AG04450 (cell line): Measurements from ENCODE around the gene ISLR. TPM values are rescaled to one million over a fixed set of nuclear protein-coding genes. Genes with fewer than 3 reads are reported as not detected.

Source experiments
- CTCF ChIA-PET: fragments of 300-600, 350-600 bp; formaldehyde crosslinking; extraction: SDS; loops from one replicate; lab custom pipeline; 2022; ENCODE audit warnings: antibody characterized with exemption, inconsistent platforms; lab: Charles Lee
- POLR2A ChIA-PET: fragments of 350-600 bp; formaldehyde crosslinking; extraction: SDS; loops from one replicate; lab custom pipeline; 2021; ENCODE audit warnings: antibody characterized with exemption, inconsistent platforms; lab: Yijun Ruan, JAX
- DNase-seq: peaks from one replicate; pipeline ENCODE4 v3.0.0-alpha.2; 2011; ENCODE audit warnings: low read depth, low spot score
- H3K27ac ChIP-seq: one replicate; pipeline ENCODE4 v1.5.1; 2012; ENCODE audit warnings: low read depth, low read length, control low read depth
- H3K27me3 ChIP-seq: one replicate; pipeline ENCODE4 v1.6.0; 2012; ENCODE audit warnings: low read length; ENCODE audit not compliant: control insufficient read depth, insufficient read depth
- H3K4me3 ChIP-seq: 2 replicates; pipeline ENCODE4 v1.5.1; 2011; ENCODE audit warnings: mild to moderate bottlenecking, low read depth, low read length, control low read depth
- H3K9me3 ChIP-seq: 2 replicates; pipeline ENCODE4 v1.5.1; 2012; ENCODE audit warnings: low read length; ENCODE audit not compliant: control insufficient read depth, insufficient read depth
- polyA plus RNA-seq: library from polyadenylated mRNA; depleted of rRNA; stranded (reverse); fragments of >200 nt; gene quantifications from 2 replicates; pipeline ENCODE4 v1.2.3, GENCODE V29; 2011
- TF ChIP-seq, protein P1 (sequence below): IDR thresholded peaks from 2 replicates; pipeline ENCODE4 v1.5.1; 2011; ENCODE audit warnings: low read depth, low read length, control low read depth, inconsistent platforms

The ISLR gene
- polyA plus RNA-seq, 1 experiment = 2.3 TPM

DNA sequence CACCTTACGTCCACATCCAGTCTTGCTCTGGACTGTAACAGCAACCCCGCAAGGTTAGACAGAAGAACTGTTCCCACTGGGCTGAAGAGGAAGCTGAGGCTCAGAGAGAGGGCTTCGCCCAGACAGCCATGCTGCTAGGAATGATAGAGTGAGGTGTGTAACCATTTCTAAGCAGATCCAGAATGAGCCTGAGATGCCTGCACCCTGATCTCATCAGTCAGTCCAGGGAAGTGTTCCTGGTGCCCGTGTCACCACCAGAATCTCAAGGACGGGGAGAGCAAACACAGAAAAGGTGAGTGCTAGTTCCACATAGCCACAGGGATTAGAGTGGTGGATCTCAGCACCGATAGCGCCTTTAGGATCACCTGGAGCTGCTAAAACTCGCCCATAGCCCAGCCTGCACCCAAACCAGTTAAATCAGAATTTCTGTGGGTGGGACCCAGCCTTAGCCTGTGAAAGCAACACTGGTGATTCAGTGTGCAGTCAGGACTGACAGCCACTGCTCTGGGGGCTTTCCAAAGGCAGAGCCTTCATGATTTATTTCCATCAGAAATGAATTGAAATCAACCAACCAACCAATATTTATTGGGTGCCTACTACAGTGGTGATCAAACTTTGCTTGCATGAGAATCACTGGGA is 12.3 kb downstream of the ISLR start:
- peaks cover 3% of the 10 kb centered on the region for H3K27me3 ChIP-seq
- H3K27ac ChIP-seq = no peak overlapping the region
- CTCF ChIA-PET = no interaction called here

DNA sequence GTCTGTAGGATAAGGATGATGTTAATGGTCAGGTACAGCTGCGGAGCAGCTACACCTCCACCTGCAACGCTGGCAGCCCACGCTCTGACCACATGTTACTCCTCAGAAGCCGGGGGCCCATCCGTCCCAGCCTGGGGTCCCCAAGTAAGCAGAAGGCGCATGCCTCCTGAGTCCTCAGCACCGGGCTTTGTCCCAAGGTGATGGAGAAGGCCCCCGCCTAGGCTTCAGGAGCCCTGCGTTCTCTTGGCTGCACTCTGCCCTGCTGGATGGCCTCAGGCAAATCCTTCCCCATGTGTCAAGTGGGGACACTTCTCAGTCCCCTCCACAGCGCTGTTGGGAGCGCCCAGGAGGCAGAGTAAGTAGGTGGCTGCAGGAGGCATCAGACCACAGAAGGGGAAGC is 14.7 kb downstream of the ISLR start:
- ChIA-PET POLR2A (no interaction called here), CTCF (interaction anchor here (0.8 kb wide), 1 partner anchor 54 kb away, joined by 5 read pairs; no protein-coding TSS in a partner anchor)
- TF ChIP-seq, protein P1, sequence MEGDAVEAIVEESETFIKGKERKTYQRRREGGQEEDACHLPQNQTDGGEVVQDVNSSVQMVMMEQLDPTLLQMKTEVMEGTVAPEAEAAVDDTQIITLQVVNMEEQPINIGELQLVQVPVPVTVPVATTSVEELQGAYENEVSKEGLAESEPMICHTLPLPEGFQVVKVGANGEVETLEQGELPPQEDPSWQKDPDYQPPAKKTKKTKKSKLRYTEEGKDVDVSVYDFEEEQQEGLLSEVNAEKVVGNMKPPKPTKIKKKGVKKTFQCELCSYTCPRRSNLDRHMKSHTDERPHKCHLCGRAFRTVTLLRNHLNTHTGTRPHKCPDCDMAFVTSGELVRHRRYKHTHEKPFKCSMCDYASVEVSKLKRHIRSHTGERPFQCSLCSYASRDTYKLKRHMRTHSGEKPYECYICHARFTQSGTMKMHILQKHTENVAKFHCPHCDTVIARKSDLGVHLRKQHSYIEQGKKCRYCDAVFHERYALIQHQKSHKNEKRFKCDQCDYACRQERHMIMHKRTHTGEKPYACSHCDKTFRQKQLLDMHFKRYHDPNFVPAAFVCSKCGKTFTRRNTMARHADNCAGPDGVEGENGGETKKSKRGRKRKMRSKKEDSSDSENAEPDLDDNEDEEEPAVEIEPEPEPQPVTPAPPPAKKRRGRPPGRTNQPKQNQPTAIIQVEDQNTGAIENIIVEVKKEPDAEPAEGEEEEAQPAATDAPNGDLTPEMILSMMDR = no peak
- Histone ChIP-seq H3K27ac (no peak overlapping the region), H3K27me3 (no peaks in the 10 kb centered on the region), H3K9me3 (no peaks in the 10 kb centered on the region; the same call in 1 of the 2 replicates), H3K4me3 (no peak overlapping the region)
- DNase-seq = no peak

More for the DNA sequence above, 12.3 kb downstream of the ISLR start:
- Histone ChIP-seq H3K4me3 (no peak overlapping the region), H3K9me3 (no peaks in the 10 kb centered on the region; the same call in 1 of the 2 replicates)
- POLR2A ChIA-PET = no interaction called here
- DNase-seq = no peak
- TF ChIP-seq, protein P1 = no peak

DNA sequence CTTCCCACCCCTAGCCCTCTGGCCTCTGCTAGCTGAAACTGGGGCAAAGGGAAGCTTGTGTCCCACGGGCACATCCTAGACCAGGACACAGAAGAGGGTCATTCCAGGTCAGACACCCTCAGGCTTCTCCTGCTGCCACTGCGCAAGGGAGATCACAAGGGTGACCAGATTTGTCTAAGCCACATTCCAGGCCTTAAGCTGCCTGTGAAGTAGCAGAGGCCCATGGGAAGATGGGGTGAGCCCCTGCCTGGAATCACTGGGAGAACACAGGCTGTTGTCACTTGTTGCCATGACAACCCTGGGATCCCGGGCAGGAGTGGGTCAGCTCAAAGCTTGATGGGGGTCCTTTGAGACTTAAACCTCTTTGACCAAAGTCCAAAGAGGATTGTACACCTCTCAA is 18.3 kb downstream of the ISLR start:
- POLR2A ChIA-PET = no interaction called here
- Histone ChIP-seq H3K9me3 (no peaks in the 10 kb centered on the region; the same call in 1 of the 2 replicates), H3K27ac (no peak overlapping the region), H3K4me3 (no peak overlapping the region), H3K27me3 (no peaks in the 10 kb centered on the region)
- CTCF ChIA-PET = no interaction called here
- TF ChIP-seq, protein P1 = no peak
- no peak for DNase-seq

DNA sequence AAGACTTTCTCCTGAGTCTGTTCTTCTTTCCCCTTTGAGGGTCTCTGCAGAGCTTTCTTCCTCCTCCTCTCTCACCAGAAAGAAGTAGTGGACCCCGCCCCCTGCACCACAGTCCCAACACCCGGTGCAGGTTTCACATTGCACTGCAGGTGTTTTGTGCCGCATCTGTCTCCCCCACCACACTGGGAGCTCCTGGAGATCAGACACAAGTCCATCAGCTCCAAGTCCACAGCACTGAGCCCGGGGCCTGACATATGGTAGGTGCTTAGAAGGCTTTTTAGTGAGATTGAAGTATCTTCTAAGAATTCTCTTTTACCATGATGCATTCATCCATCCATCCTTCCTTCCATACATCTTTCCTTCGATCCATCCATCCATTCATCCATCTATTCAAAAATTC is 19.2 kb downstream of the ISLR start:
- POLR2A ChIA-PET = no interaction called here
- H3K27ac ChIP-seq = no peak overlapping the region

DNA sequence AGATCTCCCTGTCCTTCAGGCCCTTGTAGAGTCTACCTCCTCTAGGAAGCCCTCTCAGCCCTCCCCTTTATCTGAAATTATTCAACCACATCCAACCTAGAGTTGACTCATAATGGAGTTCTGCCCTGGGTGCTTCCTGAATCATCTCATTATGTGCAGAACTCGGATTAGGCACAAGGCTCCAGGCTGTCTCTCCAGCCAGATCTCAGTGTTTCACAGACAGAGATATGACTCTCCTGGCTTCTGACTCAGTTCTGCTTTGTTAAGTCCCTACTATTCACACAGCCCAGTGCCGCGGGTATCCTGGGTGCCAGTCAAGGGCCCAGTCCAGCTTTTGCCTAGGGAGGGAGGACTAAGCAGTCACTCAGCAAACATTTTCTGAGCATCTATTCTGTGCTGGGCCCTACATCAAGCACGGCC is 19.8 kb downstream of the ISLR start:
- no peak overlapping the region for H3K27ac ChIP-seq
- ChIA-PET POLR2A (no interaction called here), CTCF (no interaction called here)
- no peaks in the 10 kb centered on the region for H3K27me3 ChIP-seq
- H3K4me3 ChIP-seq = no peak overlapping the region
- no peak for DNase-seq
- no peaks in the 10 kb centered on the region; the same call in 1 of the 2 replicates for H3K9me3 ChIP-seq
- TF ChIP-seq, protein P1 = no peak

More for the DNA sequence above, 19.2 kb downstream of the ISLR start:
- CTCF ChIA-PET = no interaction called here
- TF ChIP-seq, protein P1 = no peak
- H3K27me3 ChIP-seq = no peaks in the 10 kb centered on the region
- no peak for DNase-seq
- no peak overlapping the region for H3K4me3 ChIP-seq
- no peaks in the 10 kb centered on the region; the same call in 1 of the 2 replicates for H3K9me3 ChIP-seq
